GM12878 (cell line): ENCODE results near the gene ACD. TPM values are rescaled to one million over a fixed set of nuclear protein-coding genes. Genes with fewer than 3 reads are reported as not detected.
A peak's percentile ranks its signal among the peaks of the same experiment; 100 is the strongest.

Experiments
- ATAC-seq: fragments of 200-7000 bp; cut with Tn5 transposase; 3 replicates; pipeline ENCODE4 v1.9.1; 2020; ENCODE audit warnings: mild to moderate bottlenecking, moderate library complexity
- BruUV-seq: library from RNA; stranded (reverse); fragments of 400-500 nt; replicated peaks from 2 replicates; lab custom pipeline; 2021; lab: Mats Ljungman, UMichigan
- CTCF ChIA-PET: fragments of 300-600 bp; sonication (Branson Sonifier 250); formaldehyde crosslinking; extraction: SDS; loops from one replicate; lab custom pipeline; 2021; ENCODE audit warnings: inconsistent platforms; lab: Yijun Ruan, JAX
- POLR2A ChIA-PET: fragments of 350-600 bp; formaldehyde crosslinking; extraction: SDS; loops from one replicate; lab custom pipeline; 2021; ENCODE audit warnings: inconsistent platforms; lab: Charles Lee
- RAD21 ChIA-PET: fragments of 300-600 bp; sonication (Branson Sonifier 250); formaldehyde crosslinking; loops from one replicate; lab custom pipeline; 2023; ENCODE audit warnings: antibody characterized with exemption; ENCODE audit not compliant: unreplicated experiment; lab: Charles Lee
- SMC1A ChIA-PET: fragments of 300-600 bp; sonication (Branson Sonifier 250); formaldehyde crosslinking; loops from one replicate; lab custom pipeline; 2023; ENCODE audit not compliant: unreplicated experiment, uncharacterized antibody; lab: Charles Lee
- DNase-seq: peaks from one replicate; pipeline ENCODE4 v3.0.0-alpha.2; 2011; ENCODE audit warnings: low read depth, low spot score
- FAIRE-seq: peaks from 3 replicates; lab custom pipeline; 2011; peaks lifted over from hg19 to GRCh38; lab: Jason Lieb, UNC
- H2AFZ ChIP-seq: 2 replicates; pipeline ENCODE4 v1.6.0; 2011; ENCODE audit warnings: low read depth, low read length, control low read depth; ENCODE audit not compliant: control insufficient read depth
- H3K27ac ChIP-seq: 2 replicates; pipeline ENCODE4 v1.5.1; 2011; ENCODE audit warnings: control low read depth; ENCODE audit not compliant: control insufficient read depth, insufficient read depth
- H3K27me3 ChIP-seq, 2 experiments: replicated peaks in 1 of 2; 2 replicates each; pipeline versions ENCODE4 v1.6.0 to v1.6.1; 2011; ENCODE audit warnings: low read length in 1 of 2; ENCODE audit not compliant: control insufficient read depth in 2 of 2, insufficient read depth in 2 of 2
- H3K36me3 ChIP-seq, 2 experiments: 2 replicates each; pipeline ENCODE4 v1.5.1; 2011; ENCODE audit warnings: low read length in 1 of 2; ENCODE audit not compliant: control insufficient read depth in 2 of 2, insufficient read depth in 2 of 2
- H3K4me1 ChIP-seq: 2 replicates; pipeline ENCODE4 v1.6.1; 2011; ENCODE audit warnings: mild to moderate bottlenecking, low read length, moderate library complexity, mixed read lengths; ENCODE audit not compliant: control insufficient read depth, insufficient read depth
- H3K4me2 ChIP-seq: 2 replicates; pipeline ENCODE4 v1.6.0; 2011; ENCODE audit warnings: control low read depth; ENCODE audit not compliant: control insufficient read depth, insufficient read depth
- H3K4me3 ChIP-seq: fragments of 200-600 bp; sonication (generic); 2 replicates; pipeline ENCODE4 v1.5.1; 2016
- H3K79me2 ChIP-seq: 2 replicates; pipeline ENCODE4 v1.6.0; 2011; ENCODE audit warnings: low read length; ENCODE audit not compliant: control insufficient read depth, insufficient read depth
- H3K9ac ChIP-seq: 2 replicates; pipeline ENCODE4 v1.8.0; 2011; ENCODE audit warnings: low read length, control low read depth, mixed read lengths; ENCODE audit not compliant: control insufficient read depth, insufficient read depth
- H3K9me3 ChIP-seq: replicated peaks from 3 replicates; pipeline ENCODE4 v1.5.1; 2011; ENCODE audit warnings: mild to moderate bottlenecking, low read length; ENCODE audit not compliant: control insufficient read depth, insufficient read depth
- H4K20me1 ChIP-seq: 2 replicates; pipeline ENCODE4 v1.6.0; 2011; ENCODE audit not compliant: control insufficient read depth, insufficient read depth
- HDAC2 ChIP-seq: fragments of 200-600 bp; sonication (generic); IDR thresholded peaks from 2 replicates; pipeline ENCODE4 v1.6.1; 2017
- HDAC6 ChIP-seq: fragments of 200-600 bp; sonication (generic); IDR thresholded peaks from one replicate; pipeline ENCODE4 v1.8.0; 2017; ENCODE audit warnings: antibody characterized with exemption; ENCODE audit not compliant: unreplicated experiment
- NBN ChIP-seq: fragments of 450-650 bp; IDR thresholded peaks from 2 replicates; pipeline ENCODE4 v1.6.1; 2016
- RFX5 ChIP-seq: IDR thresholded peaks from 2 replicates; pipeline ENCODE4 v1.6.1; 2011; ENCODE audit warnings: low read depth, low read length, improper control_type of control experiment
- STAT1 ChIP-seq: fragments of 450-650 bp; conservative IDR thresholded peaks from 2 replicates; pipeline ENCODE4 v1.6.1; 2014; ENCODE audit warnings: antibody characterized with exemption, mild to moderate bottlenecking
- TAF1 ChIP-seq: IDR thresholded peaks from 2 replicates; pipeline ENCODE4 v1.6.1; 2011; ENCODE audit warnings: mild to moderate bottlenecking, low read depth, low read length, borderline replicate concordance
- TCF12 ChIP-seq: IDR thresholded peaks from 2 replicates; pipeline ENCODE4 v1.6.1; 2011; ENCODE audit warnings: low read depth, mild to moderate bottlenecking, low read length
- ZNF622 ChIP-seq: fragments of 450-650 bp; IDR thresholded peaks from 2 replicates; pipeline ENCODE4 v1.6.1; 2017; ENCODE audit warnings: mild to moderate bottlenecking, inconsistent platforms
- ZZZ3 ChIP-seq: IDR thresholded peaks from 2 replicates; pipeline ENCODE4 v1.6.1; 2011; ENCODE audit warnings: low read depth; ENCODE audit not compliant: control insufficient read depth, insufficient read length
- WGBS: methylation state at CpG from one replicate; pipeline ENCODE4 v1.1.6; 2016; ENCODE audit warnings: low lambda C conversion rate; ENCODE audit not compliant: insufficient replicate concordance, insufficient coverage; ENCODE audit errors: missing lambda C conversion rate; 5-methylcytosine and 5-hydroxymethylcytosine counted together
- in situ Hi-C: fragments of 300-500 bp; cut with MboI; formaldehyde crosslinking; loops from 9 replicates; pipeline ENCODE4 v1.14.3; 2018; ENCODE audit warnings: mixed read lengths
- intact Hi-C: fragments of 100-400 bp; cut with micrococcal nuclease; formaldehyde crosslinking; loops from one replicate; pipeline ENCODE4 v1.14.2; 2022; ENCODE audit not compliant: unreplicated experiment
- polyA plus RNA-seq, 11 experiments: library from polyadenylated mRNA; depleted of rRNA in 4 of 11; unstranded in 6 of 11; stranded (reverse) in 5 of 11; fragments of >200 nt; fragmentation: Nextera tagmentation in 4 of 11; fragmentation: Illumina TruSeq in 1 of 11; extraction: Ambion mirVana in 4 of 11; extraction: Trizol in 1 of 11; gene quantifications; 1 replicate in 1 of 11; 2 replicates in 10 of 11; pipeline versions ENCODE4 v1.2.1 to v1.2.3, GENCODE V29; 2011 to 2016; ENCODE audit warnings: inconsistent platforms in 2 of 11, missing spikeins in 2 of 11, low read depth in 1 of 11
- total RNA-seq, 4 experiments: library from RNA; depleted of rRNA in 3 of 4; stranded (reverse); fragments of >200 nt in 3 of 4; fragmentation: Illumina TruSeq in 1 of 4; extraction: Trizol in 1 of 4; gene quantifications; 2 replicates each; pipeline versions ENCODE4 v1.2.1 to v1.2.3, GENCODE V29; 2013 to 2021
- TF ChIP-seq, protein P1 (sequence below): fragments of 450-650 bp; IDR thresholded peaks from 2 replicates; pipeline ENCODE4 v1.6.1; 2017; ENCODE audit warnings: mild to moderate bottlenecking, low read depth, inconsistent platforms; ENCODE audit not compliant: poor library complexity, severe bottlenecking
- TF ChIP-seq, protein P2 (sequence below): fragments of 150-350 bp; IDR thresholded peaks from 2 replicates; pipeline ENCODE4 v1.6.1; 2014; ENCODE audit warnings: mild to moderate bottlenecking, low read depth, low read length
- TF ChIP-seq, protein P3 (sequence below): IDR thresholded peaks from 2 replicates; pipeline ENCODE4 v1.6.1; 2011; ENCODE audit warnings: mild to moderate bottlenecking, low read depth, low read length, moderate library complexity; ENCODE audit not compliant: insufficient replicate concordance
- TF ChIP-seq, protein P4 (sequence below): fragments of 450-650 bp; conservative IDR thresholded peaks from 2 replicates; pipeline ENCODE4 v1.6.1; 2017; ENCODE audit warnings: mild to moderate bottlenecking, moderate library complexity
- TF ChIP-seq, protein P5 (sequence below): fragments of 450-650 bp; IDR thresholded peaks from 2 replicates; pipeline ENCODE4 v1.6.1; 2017; ENCODE audit warnings: low read depth, mild to moderate bottlenecking, moderate library complexity

The ACD gene
- total and polyA plus RNA-seq, 10 of the 15 experiments (the other 5 are each of a cell fraction or from before 2014, with no cell fraction given) = 2.9 to 46.7 (median 23.9) TPM

DNA sequence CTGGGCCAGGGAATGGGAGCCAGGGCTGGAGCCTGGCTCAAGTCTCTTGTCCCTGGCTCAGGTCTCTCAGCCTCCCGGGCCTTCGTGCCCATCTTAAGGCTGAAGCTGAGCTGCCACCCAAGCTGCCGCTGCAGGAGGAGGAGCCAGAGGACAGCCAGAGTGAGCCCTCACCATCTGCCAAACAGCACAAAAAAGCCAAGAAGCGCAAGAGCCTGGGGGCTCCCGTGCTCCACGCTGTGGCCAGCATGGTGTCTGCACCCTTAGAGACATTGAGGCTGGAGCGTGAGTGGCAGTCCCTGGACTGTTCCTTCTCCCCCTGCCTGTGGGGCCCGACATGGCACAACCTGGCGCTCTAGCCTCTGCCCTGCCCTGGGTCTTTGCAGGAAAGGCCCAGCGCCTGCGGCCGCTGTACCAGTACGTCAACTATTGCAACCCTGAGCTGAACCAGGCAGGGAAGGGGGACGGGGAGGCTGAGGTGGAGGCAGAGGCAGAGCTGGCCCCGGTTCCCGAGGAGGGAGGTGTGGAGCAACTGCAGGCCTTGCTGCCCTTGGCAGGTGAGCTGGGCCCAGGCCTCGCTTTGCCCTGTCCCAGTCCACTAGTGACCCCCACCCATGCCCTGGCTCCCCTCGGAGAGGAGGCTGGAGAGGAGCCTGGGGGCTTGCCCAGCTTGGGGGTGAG is 7.9 kb upstream of the ACD start:
- Histone ChIP-seq H3K79me2 (no peaks in the 10 kb centered on the region), H3K27me3 (no peaks in the 10 kb centered on the region), H3K9me3 (no peaks in the 10 kb centered on the region), H2AFZ (peak overlapping the region; percentile 76), H3K36me3 (no peaks in the 10 kb centered on the region), H3K9ac (peak overlapping the region; percentile 61; the same call in 1 of the 2 replicates), H4K20me1 (no peaks in the 10 kb centered on the region), H3K27ac (no peak overlapping the region), H3K4me1 (peaks cover 34% of the 10 kb centered on the region), H3K4me2 (peak overlapping the region; percentile 95), H3K4me3 (no peak overlapping the region)
- peak; percentile 70 for DNase-seq
- WGBS = 22% methylated on average over 18 of the region's 18 CpGs
- intact Hi-C loops = loop anchor here (1.0 to 5.0 kb wide), 3 partner anchors 121 to 176 kb away; no protein-coding TSS in a partner anchor
- CTCF ChIA-PET = interaction anchor here (0.6 to 11.9 kb wide), 33 partner anchors 8 to 373 kb away, joined by 3 to 196 read pairs (median 3); partner anchors contain the start of genes ACD, ATP6V0D1, CARMIL2 and RANBP10
- FAIRE-seq = peak; percentile 98
- POLR2A ChIA-PET = interaction anchor here (0.5 to 2.1 kb wide), 9 partner anchors 8 to 192 kb away, joined by 3 to 7 read pairs (median 4); partner anchors contain the start of gene ACD
- RAD21 ChIA-PET = interaction anchor here (0.7 to 3.1 kb wide), 12 partner anchors 23 to 268 kb away, joined by 3 to 27 read pairs (median 5); partner anchors contain the start of genes ATP6V0D1, CARMIL2 and GFOD2
- SMC1A ChIA-PET = interaction anchor here (0.6 to 3.0 kb wide), 10 partner anchors 9 to 186 kb away, joined by 3 to 20 read pairs (median 4); partner anchors contain the start of genes ATP6V0D1 and RIPOR1
- in situ Hi-C loops = no loop called here
- no TSS peak for BruUV-seq
- peak; percentile 88 for ATAC-seq
- TF ChIP-seq ZZZ3 (no peak), ZNF622 (no peak), RFX5 (peak; percentile 13; the same call in 1 of the 2 replicates), NBN (peak; percentile 56; the same call in 1 of the 2 replicates), STAT1 (0 out of 2 replicates have a peak, but pooled peaks have one; percentile 36), TCF12 (0 out of 2 replicates have a peak, but pooled peaks have one; percentile 15), HDAC6 (no peak), TAF1 (no peak), HDAC2 (no peak)
- TF ChIP-seq, protein P1, sequence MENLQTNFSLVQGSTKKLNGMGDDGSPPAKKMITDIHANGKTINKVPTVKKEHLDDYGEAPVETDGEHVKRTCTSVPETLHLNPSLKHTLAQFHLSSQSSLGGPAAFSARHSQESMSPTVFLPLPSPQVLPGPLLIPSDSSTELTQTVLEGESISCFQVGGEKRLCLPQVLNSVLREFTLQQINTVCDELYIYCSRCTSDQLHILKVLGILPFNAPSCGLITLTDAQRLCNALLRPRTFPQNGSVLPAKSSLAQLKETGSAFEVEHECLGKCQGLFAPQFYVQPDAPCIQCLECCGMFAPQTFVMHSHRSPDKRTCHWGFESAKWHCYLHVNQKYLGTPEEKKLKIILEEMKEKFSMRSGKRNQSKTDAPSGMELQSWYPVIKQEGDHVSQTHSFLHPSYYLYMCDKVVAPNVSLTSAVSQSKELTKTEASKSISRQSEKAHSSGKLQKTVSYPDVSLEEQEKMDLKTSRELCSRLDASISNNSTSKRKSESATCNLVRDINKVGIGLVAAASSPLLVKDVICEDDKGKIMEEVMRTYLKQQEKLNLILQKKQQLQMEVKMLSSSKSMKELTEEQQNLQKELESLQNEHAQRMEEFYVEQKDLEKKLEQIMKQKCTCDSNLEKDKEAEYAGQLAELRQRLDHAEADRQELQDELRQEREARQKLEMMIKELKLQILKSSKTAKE = peak; percentile 16
- TF ChIP-seq, protein P2, sequence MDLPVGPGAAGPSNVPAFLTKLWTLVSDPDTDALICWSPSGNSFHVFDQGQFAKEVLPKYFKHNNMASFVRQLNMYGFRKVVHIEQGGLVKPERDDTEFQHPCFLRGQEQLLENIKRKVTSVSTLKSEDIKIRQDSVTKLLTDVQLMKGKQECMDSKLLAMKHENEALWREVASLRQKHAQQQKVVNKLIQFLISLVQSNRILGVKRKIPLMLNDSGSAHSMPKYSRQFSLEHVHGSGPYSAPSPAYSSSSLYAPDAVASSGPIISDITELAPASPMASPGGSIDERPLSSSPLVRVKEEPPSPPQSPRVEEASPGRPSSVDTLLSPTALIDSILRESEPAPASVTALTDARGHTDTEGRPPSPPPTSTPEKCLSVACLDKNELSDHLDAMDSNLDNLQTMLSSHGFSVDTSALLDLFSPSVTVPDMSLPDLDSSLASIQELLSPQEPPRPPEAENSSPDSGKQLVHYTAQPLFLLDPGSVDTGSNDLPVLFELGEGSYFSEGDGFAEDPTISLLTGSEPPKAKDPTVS = no peak
- TF ChIP-seq, protein P3, sequence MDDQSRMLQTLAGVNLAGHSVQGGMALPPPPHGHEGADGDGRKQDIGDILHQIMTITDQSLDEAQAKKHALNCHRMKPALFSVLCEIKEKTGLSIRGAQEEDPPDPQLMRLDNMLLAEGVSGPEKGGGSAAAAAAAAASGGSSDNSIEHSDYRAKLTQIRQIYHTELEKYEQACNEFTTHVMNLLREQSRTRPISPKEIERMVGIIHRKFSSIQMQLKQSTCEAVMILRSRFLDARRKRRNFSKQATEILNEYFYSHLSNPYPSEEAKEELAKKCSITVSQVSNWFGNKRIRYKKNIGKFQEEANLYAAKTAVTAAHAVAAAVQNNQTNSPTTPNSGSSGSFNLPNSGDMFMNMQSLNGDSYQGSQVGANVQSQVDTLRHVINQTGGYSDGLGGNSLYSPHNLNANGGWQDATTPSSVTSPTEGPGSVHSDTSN = peak; percentile 86
- TF ChIP-seq, protein P4, sequence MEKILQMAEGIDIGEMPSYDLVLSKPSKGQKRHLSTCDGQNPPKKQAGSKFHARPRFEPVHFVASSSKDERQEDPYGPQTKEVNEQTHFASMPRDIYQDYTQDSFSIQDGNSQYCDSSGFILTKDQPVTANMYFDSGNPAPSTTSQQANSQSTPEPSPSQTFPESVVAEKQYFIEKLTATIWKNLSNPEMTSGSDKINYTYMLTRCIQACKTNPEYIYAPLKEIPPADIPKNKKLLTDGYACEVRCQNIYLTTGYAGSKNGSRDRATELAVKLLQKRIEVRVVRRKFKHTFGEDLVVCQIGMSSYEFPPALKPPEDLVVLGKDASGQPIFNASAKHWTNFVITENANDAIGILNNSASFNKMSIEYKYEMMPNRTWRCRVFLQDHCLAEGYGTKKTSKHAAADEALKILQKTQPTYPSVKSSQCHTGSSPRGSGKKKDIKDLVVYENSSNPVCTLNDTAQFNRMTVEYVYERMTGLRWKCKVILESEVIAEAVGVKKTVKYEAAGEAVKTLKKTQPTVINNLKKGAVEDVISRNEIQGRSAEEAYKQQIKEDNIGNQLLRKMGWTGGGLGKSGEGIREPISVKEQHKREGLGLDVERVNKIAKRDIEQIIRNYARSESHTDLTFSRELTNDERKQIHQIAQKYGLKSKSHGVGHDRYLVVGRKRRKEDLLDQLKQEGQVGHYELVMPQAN = no peak
- TF ChIP-seq, protein P5, sequence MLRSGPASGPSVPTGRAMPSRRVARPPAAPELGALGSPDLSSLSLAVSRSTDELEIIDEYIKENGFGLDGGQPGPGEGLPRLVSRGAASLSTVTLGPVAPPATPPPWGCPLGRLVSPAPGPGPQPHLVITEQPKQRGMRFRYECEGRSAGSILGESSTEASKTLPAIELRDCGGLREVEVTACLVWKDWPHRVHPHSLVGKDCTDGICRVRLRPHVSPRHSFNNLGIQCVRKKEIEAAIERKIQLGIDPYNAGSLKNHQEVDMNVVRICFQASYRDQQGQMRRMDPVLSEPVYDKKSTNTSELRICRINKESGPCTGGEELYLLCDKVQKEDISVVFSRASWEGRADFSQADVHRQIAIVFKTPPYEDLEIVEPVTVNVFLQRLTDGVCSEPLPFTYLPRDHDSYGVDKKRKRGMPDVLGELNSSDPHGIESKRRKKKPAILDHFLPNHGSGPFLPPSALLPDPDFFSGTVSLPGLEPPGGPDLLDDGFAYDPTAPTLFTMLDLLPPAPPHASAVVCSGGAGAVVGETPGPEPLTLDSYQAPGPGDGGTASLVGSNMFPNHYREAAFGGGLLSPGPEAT = no peak
